Heart right ventricle (tissue), 16 donors: ENCODE data around the gene ARSI. TPM values are rescaled to one million over a fixed set of nuclear protein-coding genes. Genes with fewer than 3 reads are reported as not detected.
A peak's percentile ranks its signal among the peaks of the same experiment; 100 is the strongest.

Experiments used
- ATAC-seq, 8 donors: fragments of 200-7000 bp; cut with Tn5 transposase; one replicate each; pipeline ENCODE4 v1.9.1; 2020; ENCODE audit warnings: mild to moderate bottlenecking in 8 of 8, moderate library complexity in 8 of 8, moderate number of reproducible peaks in 1 of 8
- DNase-seq, 2 donors: peaks; one replicate each; pipeline ENCODE4 v3.0.0-alpha.2; 2020
- H3K27ac ChIP-seq, 10 donors: fragments of 200-600 bp; sonication (generic) in 2 of 10; one replicate each; pipeline versions ENCODE4 v1.5.0 to v1.8.0; 2020 to 2022; ENCODE audit warnings: mild to moderate bottlenecking in 3 of 10
- H3K27me3 ChIP-seq, 7 donors: fragments of 200-600 bp; one replicate each; pipeline ENCODE4 v1.8.0; 2021 to 2022; ENCODE audit warnings: mild to moderate bottlenecking in 2 of 7
- H3K36me3 ChIP-seq, 9 donors: fragments of 200-600 bp; sonication (generic) in 1 of 9; one replicate each; pipeline versions ENCODE4 v1.5.0 to v1.8.0; 2020 to 2022; ENCODE audit warnings: mild to moderate bottlenecking in 2 of 9
- H3K4me1 ChIP-seq, 9 donors: fragments of 200-600 bp; sonication (generic) in 1 of 9; one replicate each; pipeline versions ENCODE4 v1.5.0 to v1.8.0; 2020 to 2022; ENCODE audit warnings: mild to moderate bottlenecking in 4 of 9
- H3K4me3 ChIP-seq, 10 donors: fragments of 200-600 bp; sonication (generic) in 2 of 10; one replicate each; pipeline versions ENCODE4 v1.5.0 to v1.8.0; 2020 to 2022; ENCODE audit warnings: mild to moderate bottlenecking in 7 of 10, moderate library complexity in 2 of 10
- H3K9me3 ChIP-seq, 11 donors: fragments of 200-600 bp in 10 of 11; sonication (generic) in 2 of 11; one replicate each; pipeline versions ENCODE4 v1.5.0 to v1.8.0; 2013 to 2022; ENCODE audit warnings: mild to moderate bottlenecking in 2 of 11, control low read depth in 1 of 11, moderate library complexity in 1 of 11
- WGBS, 2 donors: extraction: QIAGEN DNeasy Blood & Tissue Kit; methylation state at CpG; one replicate each; pipeline ENCODE4 v1.1.7; 2013; ENCODE audit warnings: inconsistent platforms in 1 of 2; 5-methylcytosine and 5-hydroxymethylcytosine counted together
- intact Hi-C, 10 donors: fragments of 100-400 bp; cut with DNase I; formaldehyde crosslinking; loops; one replicate each; pipeline versions ENCODE4 v1.11.1 to v1.14.2; 2022
- polyA plus RNA-seq, 2 donors: library from polyadenylated mRNA; stranded (reverse); fragments of 200-250 nt; gene quantifications; one replicate each; pipeline ENCODE4 v1.2.3, GENCODE V29; 2013
- total RNA-seq, 10 donors: library from RNA; stranded (reverse); fragmentation: NEBNext Ultra II Directional in 3 of 10; extraction: Animal tissue kit (Norgen Biotek cat#: 25700) in 3 of 10; gene quantifications; one replicate each; pipeline versions ENCODE4 v1.2.1 to v1.2.4, GENCODE V29; 2021 to 2023
- TF ChIP-seq, protein P1 (sequence below), 9 donors: fragments of 200-600 bp; sonication (generic) in 2 of 9; IDR thresholded peaks; one replicate each; pipeline versions ENCODE4 v1.5.0 to v1.8.0; 2021 to 2022; ENCODE audit warnings: antibody characterized with exemption in 9 of 9, mild to moderate bottlenecking in 5 of 9, moderate library complexity in 1 of 9
- donor health status: Arrhythmogenic right ventricular cardiomyopathy.
- donor health status: ischemic (EF 13 %, LVEDD 7.1; RV severe dilation, severe dysfunction).
- donor health status: healthy with polysubstance abuse.
- donor health status: DM: no; HTN: yes; CAD: no.
- donor health status: DM: no; HTN: no; CAD: no.
- donor health status: ischemic (EF 25% LVEDD 6.9; RV normal size, moderate dysfunction).
- donor health status: ischemic (EF 25% LVEDD 5.7; RV mildly dilated, moderate dysfunction).
- donor health status: healthy.
- donor health status: DM: yes; HTN: yes; CAD: no.
- donor health status: Ischemic cardiomyopathy.
- donor health status: ischemic (EF 35%, LVEDD 5.7; RV mildly dilated, moderate dysfunction).
- donor health status: nonischemic (EF 11% LVEDD 7.7; RV severe dilation, severe dysfunction).
- donor health status: DM: yes; HTN: yes; CAD: no.
- donor health status: PGD.
- donor health status: ischemic (EF 29% LVEDD 5.4; RV normal size, mild dysfunction).
- donor health status: nonischemic (EF 23%, LVEDD 6.1; RV moderate dilation, normal function).

Gene ARSI
- total and polyA plus RNA-seq, 12 donors, result 0.11 to 0.65 (median 0.32) TPM; not detected in 2

DNA sequence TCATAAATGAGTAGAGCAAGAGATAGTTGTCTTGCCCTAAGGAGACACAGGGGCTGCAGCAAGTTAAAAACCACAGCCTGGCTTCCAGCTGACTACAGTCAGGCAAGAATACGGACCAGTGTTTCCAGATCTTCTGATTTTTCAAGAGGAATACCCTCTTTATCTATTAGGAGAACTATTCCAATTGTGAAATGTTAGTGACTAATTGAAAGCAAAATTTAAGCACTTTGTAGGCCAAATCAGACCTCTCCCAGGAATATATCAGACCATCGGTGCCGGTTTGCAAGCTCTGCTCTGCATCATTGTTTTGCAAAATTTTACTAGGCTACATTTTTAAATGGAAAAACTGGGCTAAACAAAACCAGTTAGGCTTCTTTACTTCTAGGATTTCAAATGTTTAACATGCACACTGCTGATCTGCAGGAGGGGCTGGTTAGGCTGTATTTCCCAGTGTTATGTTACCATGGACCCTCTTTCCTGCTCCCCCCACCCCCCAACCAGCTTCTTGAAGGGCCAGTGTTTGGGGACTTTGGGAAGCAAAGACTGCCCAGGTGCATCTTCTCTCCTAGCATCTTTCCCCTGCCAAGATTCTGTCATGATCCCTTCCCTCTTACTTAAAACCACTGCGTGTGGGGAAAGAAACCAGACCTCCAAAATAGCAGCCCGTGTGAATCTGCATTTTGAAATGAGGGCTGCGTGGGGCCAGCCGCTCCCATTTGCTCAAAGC lies 1.1 kb upstream of the ARSI start:
- intact Hi-C loops, result no loop called here
- H3K9me3 ChIP-seq, result no peaks in the 10 kb centered on the region
- DNase-seq (no peak), ATAC-seq (peak in 4 of 8 donors; percentile 10 to 48 (median 16))
- peak overlapping the region in 7 of 10 donors; percentile 3 to 61 (median 36) for H3K27ac ChIP-seq
- no peaks in the 10 kb centered on the region for H3K36me3 ChIP-seq
- no peak overlapping the region for H3K4me3 ChIP-seq
- TF ChIP-seq, protein P1, sequence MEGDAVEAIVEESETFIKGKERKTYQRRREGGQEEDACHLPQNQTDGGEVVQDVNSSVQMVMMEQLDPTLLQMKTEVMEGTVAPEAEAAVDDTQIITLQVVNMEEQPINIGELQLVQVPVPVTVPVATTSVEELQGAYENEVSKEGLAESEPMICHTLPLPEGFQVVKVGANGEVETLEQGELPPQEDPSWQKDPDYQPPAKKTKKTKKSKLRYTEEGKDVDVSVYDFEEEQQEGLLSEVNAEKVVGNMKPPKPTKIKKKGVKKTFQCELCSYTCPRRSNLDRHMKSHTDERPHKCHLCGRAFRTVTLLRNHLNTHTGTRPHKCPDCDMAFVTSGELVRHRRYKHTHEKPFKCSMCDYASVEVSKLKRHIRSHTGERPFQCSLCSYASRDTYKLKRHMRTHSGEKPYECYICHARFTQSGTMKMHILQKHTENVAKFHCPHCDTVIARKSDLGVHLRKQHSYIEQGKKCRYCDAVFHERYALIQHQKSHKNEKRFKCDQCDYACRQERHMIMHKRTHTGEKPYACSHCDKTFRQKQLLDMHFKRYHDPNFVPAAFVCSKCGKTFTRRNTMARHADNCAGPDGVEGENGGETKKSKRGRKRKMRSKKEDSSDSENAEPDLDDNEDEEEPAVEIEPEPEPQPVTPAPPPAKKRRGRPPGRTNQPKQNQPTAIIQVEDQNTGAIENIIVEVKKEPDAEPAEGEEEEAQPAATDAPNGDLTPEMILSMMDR (IDR thresholded peaks at IDR 0.05), result no peak
- H3K4me1 ChIP-seq, result peaks cover 0 to 35% (median 12%) of the 10 kb centered on the region in 9 donors
- H3K27me3 ChIP-seq, result peaks cover 0 to 38% (median 26%) of the 10 kb centered on the region in 7 donors
- WGBS, 2 donors, result 60 to 66% methylated on average over 7 of the region's 7 CpGs

DNA sequence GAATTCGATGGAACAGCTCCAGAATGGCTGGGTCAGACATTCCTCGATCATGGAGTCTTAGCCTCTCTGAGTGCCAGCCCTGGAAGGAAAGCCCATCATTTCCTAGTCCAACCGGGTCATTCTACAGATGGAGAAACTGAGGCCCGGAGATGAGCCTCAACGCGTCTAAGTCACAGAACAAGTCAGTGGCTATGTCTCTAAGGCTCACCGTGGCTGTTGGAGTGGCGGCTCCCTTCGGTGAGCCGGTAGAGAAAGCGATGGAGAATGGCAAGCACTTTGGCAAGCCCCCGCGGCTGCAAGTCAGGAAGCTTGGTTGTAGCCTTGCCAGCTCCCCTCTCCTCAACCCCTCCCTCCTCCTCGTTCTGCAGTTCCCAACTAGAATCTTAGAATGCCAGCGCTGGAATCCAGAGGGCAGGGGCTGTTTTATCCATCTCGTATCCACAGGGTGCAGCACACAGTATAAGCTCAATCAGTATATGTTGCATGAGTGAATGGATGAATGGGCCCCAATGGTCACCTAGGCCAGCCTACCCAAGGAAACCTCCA lies 438 bp upstream of the ARSI start:
- Histone ChIP-seq H3K4me1 (peaks cover 0 to 35% (median 12%) of the 10 kb centered on the region in 9 donors), H3K27ac (peak overlapping the region in 7 of 10 donors; percentile 3 to 69 (median 58)), H3K4me3 (peak overlapping the region in 8 of 10 donors; percentile 22 to 50 (median 43)), H3K27me3 (peaks cover 0 to 38% (median 26%) of the 10 kb centered on the region in 7 donors), H3K36me3 (no peaks in the 10 kb centered on the region), H3K9me3 (no peaks in the 10 kb centered on the region)
- peak in 1 of 8 donors; percentile 3 for ATAC-seq
- DNase-seq, result no peak
- TF ChIP-seq, protein P1 (IDR thresholded peaks at IDR 0.05), result no peak
- intact Hi-C loops, result no loop called here
- WGBS, 2 donors, result 14 to 17% methylated on average over 16 of the region's 16 CpGs

DNA sequence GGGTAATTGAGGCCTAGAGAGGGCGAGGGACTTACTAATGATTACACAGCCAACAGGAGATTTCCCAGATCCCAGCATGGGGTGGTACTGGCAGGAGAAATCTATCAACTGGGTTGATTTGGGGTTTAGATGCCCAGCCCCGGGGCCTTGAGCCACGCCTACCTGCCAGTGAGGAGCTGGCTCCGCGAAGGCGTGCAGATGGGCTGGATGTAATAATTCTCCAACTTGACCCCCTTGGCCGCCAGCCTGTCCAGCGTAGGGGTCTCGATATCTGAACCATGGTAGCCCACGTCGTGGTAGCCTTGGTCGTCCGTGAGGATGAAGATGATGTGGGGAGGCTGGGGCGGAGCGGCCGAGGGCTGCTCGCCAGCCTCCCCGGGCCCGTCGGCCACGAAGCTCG lies 804 bp downstream of the ARSI start:
- peaks cover 0 to 38% (median 26%) of the 10 kb centered on the region in 7 donors for H3K27me3 ChIP-seq
- peaks cover 0 to 35% (median 12%) of the 10 kb centered on the region in 9 donors for H3K4me1 ChIP-seq
- no peaks in the 10 kb centered on the region for H3K36me3 ChIP-seq
- H3K27ac ChIP-seq, result peak overlapping the region in 1 of 10 donors; percentile 69
- intact Hi-C loops, result no loop called here
- ATAC-seq (no peak), DNase-seq (no peak)
- WGBS, 2 donors, result 32 to 33% methylated on average over 22 of the region's 22 CpGs
- H3K4me3 ChIP-seq, result peak overlapping the region; percentile 10 to 50 (median 39)
- H3K9me3 ChIP-seq, result no peaks in the 10 kb centered on the region
- TF ChIP-seq, protein P1 (IDR thresholded peaks at IDR 0.05), result no peak

DNA sequence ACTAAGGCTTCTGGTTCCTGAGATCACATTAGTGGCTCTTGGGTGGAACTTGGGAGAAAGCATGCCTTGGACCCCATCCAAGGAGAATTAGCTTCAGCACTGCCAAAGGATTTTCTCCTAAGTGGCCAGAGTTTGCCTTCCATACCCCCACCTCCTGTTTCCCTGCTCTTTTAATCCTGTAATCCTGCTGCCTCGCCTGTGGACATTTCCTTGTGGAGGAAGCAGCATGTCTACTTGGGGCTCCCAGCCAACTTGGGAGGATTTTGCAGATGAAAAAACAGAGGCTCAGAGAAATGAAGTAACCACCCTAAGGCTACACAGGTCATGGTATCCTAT lies 1.6 kb downstream of the ARSI start:
- TF ChIP-seq, protein P1 (IDR thresholded peaks at IDR 0.05), result no peak
- no peak for DNase-seq
- intact Hi-C loops, result no loop called here
- Histone ChIP-seq H3K4me1 (peaks cover 0 to 35% (median 12%) of the 10 kb centered on the region in 9 donors), H3K27ac (peak overlapping the region in 1 of 10 donors; percentile 36), H3K4me3 (peak overlapping the region in 2 of 10 donors; percentile 43), H3K9me3 (no peaks in the 10 kb centered on the region), H3K27me3 (peaks cover 0 to 38% (median 26%) of the 10 kb centered on the region in 7 donors), H3K36me3 (no peaks in the 10 kb centered on the region)
- 51 to 56% methylated on average over 1 of the region's 1 CpG for WGBS, 2 donors
- ATAC-seq, result no peak
